Prostate gland (tissue), 2 donors: ENCODE measurements around the gene SPATA25. TPM values are rescaled to one million over a fixed set of nuclear protein-coding genes. Genes with fewer than 3 reads are reported as not detected.

Experiments
- DNase-seq: peaks from one replicate; pipeline ENCODE4 v3.0.0-alpha.2; 2019; ENCODE audit warnings: low spot score
- H3K27ac ChIP-seq, 2 donors: fragments of 200-600 bp; sonication (generic); 2 replicates each; pipeline ENCODE4 v1.5.1; 2017 to 2019
- H3K27me3 ChIP-seq: fragments of 200-600 bp; sonication (generic); replicated peaks from 2 replicates; pipeline ENCODE4 v1.5.1; 2019; ENCODE audit not compliant: insufficient read depth
- H3K36me3 ChIP-seq, 2 donors: fragments of 200-600 bp; sonication (generic); 1 replicate in 1 of 2; 2 replicates in 1 of 2; pipeline versions ENCODE4 v1.5.1 to v1.8.1; 2017 to 2019
- H3K4me1 ChIP-seq: fragments of 200-600 bp; sonication (generic); replicated peaks from 2 replicates; pipeline ENCODE4 v1.5.1; 2019
- H3K4me3 ChIP-seq, 2 donors: fragments of 200-600 bp; sonication (generic); 2 replicates each; pipeline ENCODE4 v1.5.1; 2017 to 2019
- H3K9me3 ChIP-seq: fragments of 200-600 bp; sonication (generic); 2 replicates; pipeline ENCODE4 v1.5.1; 2017
- CTCF ChIP-seq, 4 experiments: fragments of 200-600 bp in 2 of 4; fragments of 450-650 bp in 2 of 4; sonication (generic) in 2 of 4; IDR thresholded peaks; 1 replicate in 3 of 4; 2 replicates in 1 of 4; pipeline ENCODE4 v1.5.1; 2016 to 2019; ENCODE audit warnings: antibody characterized with exemption in 4 of 4, mild to moderate bottlenecking in 2 of 4, moderate library complexity in 2 of 4
- POLR2A ChIP-seq: fragments of 450-650 bp; IDR thresholded peaks from one replicate; pipeline ENCODE4 v1.6.1; 2016; ENCODE audit warnings: antibody characterized with exemption, mild to moderate bottlenecking
- POLR2AphosphoS5 ChIP-seq: sonication (generic); formaldehyde crosslinking; IDR thresholded peaks from one replicate; pipeline ENCODE4 v1.6.1; 2017; ENCODE audit warnings: antibody characterized with exemption
- WGBS: methylation state at CpG from one replicate; pipeline ENCODE4 v1.1.5; 2018; 5-methylcytosine and 5-hydroxymethylcytosine counted together
- intact Hi-C: fragments of 100-400 bp; cut with DNase I; formaldehyde crosslinking; loops from one replicate; pipeline ENCODE4 v1.14.2; 2022
- total RNA-seq, 2 donors: library from RNA; depleted of rRNA; stranded (reverse); fragments of >200 nt; gene quantifications; one replicate each; pipeline ENCODE4 v1.1.0, GENCODE V29; 2016

Gene SPATA25
- total RNA-seq, 2 donors from 2014 or later: 2.0 to 7.4 TPM

DNA sequence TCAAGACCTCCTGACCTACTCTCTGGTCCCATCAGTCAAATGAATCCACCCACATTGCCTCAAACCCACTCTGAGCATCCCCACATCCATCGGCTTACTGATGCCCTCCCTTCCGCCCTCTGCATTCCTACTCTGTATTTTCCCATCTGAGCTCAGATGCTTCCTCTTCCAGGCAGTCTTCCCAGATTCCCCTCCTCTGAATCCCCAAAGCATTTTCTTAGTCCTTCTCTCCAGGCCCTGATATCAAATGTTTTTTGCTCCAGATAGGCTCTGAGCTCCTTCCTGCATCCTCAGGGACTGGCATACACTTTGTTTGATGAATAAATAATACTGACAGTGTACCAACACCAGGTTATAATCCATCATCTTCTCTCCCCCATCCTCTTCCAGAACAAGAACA, 20.7 kb upstream of the SPATA25 start:
- intact Hi-C loops: no loop called here
- H3K36me3 ChIP-seq: no peaks in the 10 kb centered on the region
- H3K9me3 ChIP-seq: no peaks in the 10 kb centered on the region
- H3K27me3 ChIP-seq: no peaks in the 10 kb centered on the region
- H3K4me3 ChIP-seq: no peak overlapping the region
- 90% methylated on average over 2 of the region's 2 CpGs for WGBS
- H3K4me1 ChIP-seq: no peaks in the 10 kb centered on the region
- no peak for DNase-seq
- no peak for TF ChIP-seq POLR2A
- TF ChIP-seq CTCF (IDR thresholded peaks at IDR 0.05): no peak
- TF ChIP-seq POLR2AphosphoS5: no peak
- no peak overlapping the region for H3K27ac ChIP-seq

DNA sequence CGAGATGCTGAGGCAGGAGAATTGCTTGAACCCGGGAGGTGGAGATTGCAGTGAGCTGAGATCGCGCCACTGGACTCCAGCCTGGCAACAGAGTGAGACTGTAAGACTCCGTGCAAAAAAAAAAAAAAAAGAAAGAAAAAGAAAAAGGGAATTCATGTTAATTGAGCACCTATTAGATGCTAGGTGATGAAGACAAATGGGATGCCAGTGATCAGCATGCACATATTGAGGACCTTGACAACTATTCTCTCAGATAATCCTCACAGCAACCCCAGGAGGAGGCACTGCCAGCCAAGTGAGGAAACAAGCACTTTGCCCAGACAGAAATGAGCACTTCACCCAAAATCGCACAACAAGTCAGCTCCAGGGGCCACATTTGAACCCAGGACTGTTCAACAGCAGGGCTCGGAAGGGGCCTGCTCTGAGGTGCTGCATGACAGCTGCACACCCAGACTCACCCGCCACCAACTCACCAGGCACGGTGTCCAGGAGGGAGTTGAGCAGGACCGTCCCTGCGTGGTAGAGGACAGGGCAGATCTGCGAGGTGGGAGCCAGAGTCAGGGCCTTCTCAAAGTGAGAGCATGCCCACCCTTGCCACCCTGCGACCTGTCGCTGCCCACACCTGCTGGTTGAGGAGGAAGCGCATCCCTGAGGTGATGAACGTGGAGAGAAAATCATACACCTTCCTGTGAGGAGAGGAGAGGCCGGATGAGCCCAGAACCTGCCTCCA, 20.0 kb upstream of the SPATA25 start:
- WGBS: 93% methylated on average over 17 of the region's 17 CpGs
- no peaks in the 10 kb centered on the region for H3K4me1 ChIP-seq
- H3K27ac ChIP-seq: no peak overlapping the region
- intact Hi-C loops: no loop called here
- H3K9me3 ChIP-seq: no peaks in the 10 kb centered on the region
- TF ChIP-seq POLR2A (no peak), CTCF (IDR thresholded peaks at IDR 0.05) (no peak), POLR2AphosphoS5 (no peak)
- no peaks in the 10 kb centered on the region for H3K36me3 ChIP-seq
- no peaks in the 10 kb centered on the region for H3K27me3 ChIP-seq
- no peak overlapping the region for H3K4me3 ChIP-seq
- no peak for DNase-seq

GRCh38 chr20:45905505-45906079, 18.2 kb upstream of the SPATA25 start:
- Histone ChIP-seq H3K27me3 (no peaks in the 10 kb centered on the region), H3K36me3 (no peaks in the 10 kb centered on the region), H3K4me1 (no peaks in the 10 kb centered on the region), H3K9me3 (no peaks in the 10 kb centered on the region), H3K4me3 (no peak overlapping the region), H3K27ac (no peak overlapping the region)
- 92% methylated on average over 8 of the region's 8 CpGs for WGBS
- TF ChIP-seq CTCF (IDR thresholded peaks at IDR 0.05): no peak
- no peak for TF ChIP-seq POLR2AphosphoS5
- intact Hi-C loops: no loop called here
- DNase-seq: no peak

- 85% methylated on average over 15 of the region's 16 CpGs for WGBS
- intact Hi-C loops: no loop called here
- TF ChIP-seq POLR2A (no peak), CTCF (IDR thresholded peaks at IDR 0.05) (no peak), POLR2AphosphoS5 (no peak)
- no peaks in the 10 kb centered on the region for H3K9me3 ChIP-seq
- no peak overlapping the region for H3K27ac ChIP-seq
- no peaks in the 10 kb centered on the region for H3K27me3 ChIP-seq
- H3K36me3 ChIP-seq: no peaks in the 10 kb centered on the region
- H3K4me3 ChIP-seq: no peak overlapping the region
- no peaks in the 10 kb centered on the region for H3K4me1 ChIP-seq
- DNase-seq: no peak
Measured at GRCh38 chr20:45904583-45905504, 17.4 kb upstream of the SPATA25 start.
